Panc1 (cell line): Measurements from ENCODE around the gene IFITM1.
A peak's percentile ranks its signal among the peaks of the same experiment; 100 is the strongest.

Experiments used
- POLR2AphosphoS5 ChIP-seq: IDR thresholded peaks from 2 replicates; pipeline ENCODE4 v1.6.1; 2012; ENCODE audit warnings: mild to moderate bottlenecking, low read depth, low read length, moderate library complexity
- TCF7L2 ChIP-seq: IDR thresholded peaks from 2 replicates; pipeline ENCODE4 v1.6.1; 2011; ENCODE audit warnings: mild to moderate bottlenecking, low read depth, low read length, inconsistent platforms
- TF ChIP-seq, protein P1 (sequence below): fragments of 450-650 bp; IDR thresholded peaks from 2 replicates; pipeline ENCODE4 v1.5.1; 2017; ENCODE audit warnings: mild to moderate bottlenecking
- TF ChIP-seq, protein P2 (sequence below), 2 experiments: IDR thresholded peaks; 2 replicates each; pipeline ENCODE4 v1.6.1; 2011 to 2012; ENCODE audit warnings: low read depth in 2 of 2, control low read depth in 1 of 2, low read length in 1 of 2, mild to moderate bottlenecking in 1 of 2, moderate library complexity in 1 of 2; ENCODE audit not compliant: insufficient read depth in 1 of 2

DNA sequence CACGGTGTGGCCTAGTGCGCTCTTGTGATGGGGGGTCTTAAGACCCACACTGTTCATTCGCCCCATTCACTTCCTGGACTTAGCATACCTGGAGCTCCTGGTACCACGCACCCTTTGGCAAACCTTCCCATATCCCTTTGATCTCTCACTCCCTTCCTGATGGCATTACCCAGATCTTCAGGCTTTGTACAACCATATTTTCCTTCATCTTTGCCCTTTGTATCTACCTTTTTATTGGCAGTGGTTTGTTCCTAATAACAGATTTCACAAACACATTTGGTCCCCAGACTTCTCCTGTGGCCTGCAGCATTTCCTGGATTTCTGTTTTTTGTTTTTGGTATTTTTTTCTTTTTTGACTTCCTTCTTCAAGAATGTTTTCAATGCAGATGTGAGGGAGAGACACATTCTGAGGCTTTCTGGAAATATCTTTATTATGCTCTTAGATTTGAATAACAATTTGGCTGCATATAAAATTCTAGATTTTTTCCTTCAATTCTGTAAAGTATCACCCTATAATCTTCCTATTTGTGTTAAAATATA is 22.9 kb downstream of the IFITM1 start:
- TF ChIP-seq, protein P1, sequence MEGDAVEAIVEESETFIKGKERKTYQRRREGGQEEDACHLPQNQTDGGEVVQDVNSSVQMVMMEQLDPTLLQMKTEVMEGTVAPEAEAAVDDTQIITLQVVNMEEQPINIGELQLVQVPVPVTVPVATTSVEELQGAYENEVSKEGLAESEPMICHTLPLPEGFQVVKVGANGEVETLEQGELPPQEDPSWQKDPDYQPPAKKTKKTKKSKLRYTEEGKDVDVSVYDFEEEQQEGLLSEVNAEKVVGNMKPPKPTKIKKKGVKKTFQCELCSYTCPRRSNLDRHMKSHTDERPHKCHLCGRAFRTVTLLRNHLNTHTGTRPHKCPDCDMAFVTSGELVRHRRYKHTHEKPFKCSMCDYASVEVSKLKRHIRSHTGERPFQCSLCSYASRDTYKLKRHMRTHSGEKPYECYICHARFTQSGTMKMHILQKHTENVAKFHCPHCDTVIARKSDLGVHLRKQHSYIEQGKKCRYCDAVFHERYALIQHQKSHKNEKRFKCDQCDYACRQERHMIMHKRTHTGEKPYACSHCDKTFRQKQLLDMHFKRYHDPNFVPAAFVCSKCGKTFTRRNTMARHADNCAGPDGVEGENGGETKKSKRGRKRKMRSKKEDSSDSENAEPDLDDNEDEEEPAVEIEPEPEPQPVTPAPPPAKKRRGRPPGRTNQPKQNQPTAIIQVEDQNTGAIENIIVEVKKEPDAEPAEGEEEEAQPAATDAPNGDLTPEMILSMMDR = no peak
- TF ChIP-seq, protein P2, sequence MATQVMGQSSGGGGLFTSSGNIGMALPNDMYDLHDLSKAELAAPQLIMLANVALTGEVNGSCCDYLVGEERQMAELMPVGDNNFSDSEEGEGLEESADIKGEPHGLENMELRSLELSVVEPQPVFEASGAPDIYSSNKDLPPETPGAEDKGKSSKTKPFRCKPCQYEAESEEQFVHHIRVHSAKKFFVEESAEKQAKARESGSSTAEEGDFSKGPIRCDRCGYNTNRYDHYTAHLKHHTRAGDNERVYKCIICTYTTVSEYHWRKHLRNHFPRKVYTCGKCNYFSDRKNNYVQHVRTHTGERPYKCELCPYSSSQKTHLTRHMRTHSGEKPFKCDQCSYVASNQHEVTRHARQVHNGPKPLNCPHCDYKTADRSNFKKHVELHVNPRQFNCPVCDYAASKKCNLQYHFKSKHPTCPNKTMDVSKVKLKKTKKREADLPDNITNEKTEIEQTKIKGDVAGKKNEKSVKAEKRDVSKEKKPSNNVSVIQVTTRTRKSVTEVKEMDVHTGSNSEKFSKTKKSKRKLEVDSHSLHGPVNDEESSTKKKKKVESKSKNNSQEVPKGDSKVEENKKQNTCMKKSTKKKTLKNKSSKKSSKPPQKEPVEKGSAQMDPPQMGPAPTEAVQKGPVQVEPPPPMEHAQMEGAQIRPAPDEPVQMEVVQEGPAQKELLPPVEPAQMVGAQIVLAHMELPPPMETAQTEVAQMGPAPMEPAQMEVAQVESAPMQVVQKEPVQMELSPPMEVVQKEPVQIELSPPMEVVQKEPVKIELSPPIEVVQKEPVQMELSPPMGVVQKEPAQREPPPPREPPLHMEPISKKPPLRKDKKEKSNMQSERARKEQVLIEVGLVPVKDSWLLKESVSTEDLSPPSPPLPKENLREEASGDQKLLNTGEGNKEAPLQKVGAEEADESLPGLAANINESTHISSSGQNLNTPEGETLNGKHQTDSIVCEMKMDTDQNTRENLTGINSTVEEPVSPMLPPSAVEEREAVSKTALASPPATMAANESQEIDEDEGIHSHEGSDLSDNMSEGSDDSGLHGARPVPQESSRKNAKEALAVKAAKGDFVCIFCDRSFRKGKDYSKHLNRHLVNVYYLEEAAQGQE (IDR thresholded peaks at IDR 0.05; ENCODE audit: insufficient read depth in 1 of 2, low read depth in 2 of 2, low read length in 1 of 2) = no peak
- TF ChIP-seq POLR2AphosphoS5 = no peak
- TF ChIP-seq TCF7L2 = peak; percentile 38; the same call in 1 of the 2 replicates
